HPDE6-E6E7 (cell line): ENCODE results near the gene CKMT2.

ENCODE experiments used
- DNase-seq: peaks from one replicate; pipeline ENCODE4 v3.0.0; 2011; ENCODE audit warnings: missing footprints; ENCODE audit errors: extremely low spot score

CKMT2 gene

GRCh38 chr5:81216152-81216551 lies 17.0 kb upstream of the CKMT2 start:
- DNase-seq = no peak

DNA sequence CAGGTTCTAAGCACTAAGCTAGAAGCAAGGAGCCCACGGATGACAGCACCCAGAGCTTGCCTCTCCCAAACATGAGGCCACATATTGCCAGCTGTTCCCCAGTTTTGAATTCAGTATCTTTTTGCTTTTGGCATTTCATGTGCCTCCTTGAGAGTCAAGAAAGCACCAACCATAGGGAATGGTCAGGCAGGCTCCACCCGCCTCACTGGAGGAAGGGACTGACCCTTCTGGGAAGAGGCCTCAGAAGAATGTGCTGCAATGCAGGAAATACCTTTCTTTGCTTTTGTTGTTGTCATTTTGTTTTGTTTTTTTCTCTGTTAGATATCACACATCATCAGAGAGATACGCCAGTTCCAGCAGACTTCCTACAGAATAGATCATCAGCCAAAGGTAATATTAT lies 13.7 kb upstream of the CKMT2 start:
- DNase-seq = no peak

GRCh38 chr5:81222285-81222684 lies 10.8 kb upstream of the CKMT2 start:
- DNase-seq = no peak

DNA sequence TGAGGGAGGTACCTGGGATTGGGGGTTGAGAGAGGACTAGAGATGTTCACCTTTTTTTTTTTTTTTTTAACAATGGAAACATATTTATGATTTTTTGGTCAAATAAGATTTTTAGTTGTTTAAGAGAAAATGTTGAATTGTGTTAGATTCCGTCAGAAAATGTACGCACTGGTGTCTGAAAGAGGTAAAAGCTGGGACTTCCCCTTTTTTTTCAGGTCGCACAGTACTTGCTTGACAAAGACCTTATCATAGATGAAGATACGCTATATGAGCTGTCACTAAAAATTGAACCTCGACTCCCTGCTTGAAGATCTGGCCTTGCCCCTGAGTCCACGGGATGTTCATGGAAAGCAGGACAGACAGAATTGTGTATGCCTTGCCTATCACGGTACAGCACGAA lies 7.7 kb upstream of the CKMT2 start:
- DNase-seq = no peak

- no peak for DNase-seq
Observed at GRCh38 chr5:81226286-81226685, 6.8 kb upstream of the CKMT2 start.

DNA sequence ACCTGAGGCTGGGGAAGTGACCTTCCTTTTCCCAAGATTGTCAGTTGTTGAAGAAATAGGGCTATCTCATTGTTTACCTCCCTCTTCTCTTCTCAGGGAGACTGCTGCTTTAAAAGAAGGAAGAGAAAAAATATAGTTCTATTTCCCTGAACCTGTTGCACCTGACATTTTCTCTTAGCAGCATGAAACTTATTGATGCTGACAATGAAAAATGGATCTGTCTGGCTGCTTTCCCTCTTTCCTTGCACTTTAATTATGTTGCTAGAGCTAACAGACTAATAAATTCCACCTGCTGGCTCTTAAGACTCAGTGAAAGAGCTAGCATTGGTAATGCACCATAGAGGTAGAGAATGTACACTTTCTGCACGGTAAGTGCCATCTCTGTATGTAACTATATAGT lies 6.2 kb upstream of the CKMT2 start:
- no peak for DNase-seq

DNA sequence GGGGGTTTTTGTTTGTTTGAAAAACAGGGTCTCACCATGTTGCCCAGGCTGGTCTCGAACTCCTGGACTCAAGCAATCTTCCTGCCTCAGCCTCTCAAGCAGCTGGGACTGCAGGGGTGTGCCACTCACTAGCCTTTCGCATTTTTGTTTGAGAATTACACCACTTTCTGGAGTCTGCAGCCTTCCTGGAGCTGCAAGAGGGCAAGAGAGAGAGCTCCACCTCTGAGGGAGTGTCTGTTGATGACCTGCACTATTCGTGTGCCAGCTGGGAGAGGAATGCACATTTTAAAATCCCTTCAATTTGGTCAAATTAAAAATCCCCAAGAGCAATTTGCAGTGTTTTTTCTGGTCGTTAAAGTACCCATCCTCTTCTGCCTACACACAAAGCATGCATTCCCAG lies 5.0 kb upstream of the CKMT2 start:
- DNase-seq = no peak

GRCh38 chr5:81230416-81230815 lies 2.7 kb upstream of the CKMT2 start:
- no peak for DNase-seq

GRCh38 chr5:81232464-81233079 lies 550 bp upstream of the CKMT2 start:
- no peak for DNase-seq

GRCh38 chr5:81234299-81234698 lies 1.2 kb downstream of the CKMT2 start:
- DNase-seq = no peak

DNA sequence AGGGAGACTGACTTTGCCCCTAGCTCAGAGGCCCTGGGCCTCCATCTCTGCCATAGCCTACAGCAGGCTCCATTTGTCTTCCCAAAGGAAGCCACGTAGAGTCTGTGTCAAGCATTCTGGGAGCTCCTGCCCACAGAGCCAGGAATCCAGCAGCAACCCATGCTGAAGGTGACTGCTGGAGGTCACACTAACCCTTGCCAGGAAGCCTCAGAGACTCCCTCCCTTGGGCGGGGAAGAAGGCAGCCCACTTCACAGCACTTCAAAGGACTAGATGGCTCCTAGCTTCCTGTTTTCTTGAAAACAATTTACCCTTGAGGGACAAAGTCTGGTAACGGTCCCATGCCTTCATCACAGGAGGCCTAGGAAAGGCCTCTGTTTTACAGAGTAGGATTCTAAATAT lies 1.7 kb downstream of the CKMT2 start:
- no peak for DNase-seq

GRCh38 chr5:81235287-81236072 lies 2.4 kb downstream of the CKMT2 start:
- DNase-seq = no peak

- DNase-seq = no peak
Observed at GRCh38 chr5:81238460-81238859, 5.3 kb downstream of the CKMT2 start.

DNA sequence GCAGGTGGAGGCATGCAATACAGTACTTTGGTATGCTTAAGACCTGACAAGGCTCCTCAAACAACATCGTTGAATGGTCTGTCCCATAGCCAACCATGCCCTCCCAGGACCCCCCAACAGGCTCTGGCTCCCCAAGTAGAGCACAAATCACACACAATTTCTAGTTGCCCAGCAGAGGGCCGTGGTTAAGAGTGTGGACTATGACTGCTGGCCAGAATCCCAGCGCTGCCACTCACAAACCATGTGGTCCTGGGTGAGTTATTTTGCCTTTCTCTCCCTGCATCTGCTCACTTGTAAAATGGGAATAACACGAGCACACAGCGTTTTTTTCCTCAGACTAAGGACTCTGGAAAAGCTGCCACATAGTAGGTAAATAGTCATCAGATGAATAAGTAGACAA lies 6.5 kb downstream of the CKMT2 start:
- DNase-seq = no peak

DNA sequence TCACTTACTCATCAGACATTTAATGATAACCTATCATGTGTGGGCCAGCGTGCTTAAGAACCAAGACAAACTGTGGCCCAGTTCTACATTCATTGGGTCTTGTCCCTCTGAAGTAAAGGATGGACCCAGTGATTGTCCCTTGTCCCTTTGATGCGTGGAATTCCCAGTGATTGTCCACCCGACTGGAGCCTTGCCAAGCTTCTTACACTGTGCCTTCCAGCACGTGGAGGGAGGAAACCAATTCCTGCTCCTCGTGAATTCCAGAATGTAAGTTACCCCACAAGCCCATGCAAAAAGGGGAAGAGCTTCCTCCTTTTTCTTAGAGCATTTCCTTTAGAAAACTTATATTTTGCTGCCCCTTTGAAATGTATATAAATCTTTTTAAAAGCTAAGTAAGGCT lies 7.9 kb downstream of the CKMT2 start:
- no peak for DNase-seq

DNA sequence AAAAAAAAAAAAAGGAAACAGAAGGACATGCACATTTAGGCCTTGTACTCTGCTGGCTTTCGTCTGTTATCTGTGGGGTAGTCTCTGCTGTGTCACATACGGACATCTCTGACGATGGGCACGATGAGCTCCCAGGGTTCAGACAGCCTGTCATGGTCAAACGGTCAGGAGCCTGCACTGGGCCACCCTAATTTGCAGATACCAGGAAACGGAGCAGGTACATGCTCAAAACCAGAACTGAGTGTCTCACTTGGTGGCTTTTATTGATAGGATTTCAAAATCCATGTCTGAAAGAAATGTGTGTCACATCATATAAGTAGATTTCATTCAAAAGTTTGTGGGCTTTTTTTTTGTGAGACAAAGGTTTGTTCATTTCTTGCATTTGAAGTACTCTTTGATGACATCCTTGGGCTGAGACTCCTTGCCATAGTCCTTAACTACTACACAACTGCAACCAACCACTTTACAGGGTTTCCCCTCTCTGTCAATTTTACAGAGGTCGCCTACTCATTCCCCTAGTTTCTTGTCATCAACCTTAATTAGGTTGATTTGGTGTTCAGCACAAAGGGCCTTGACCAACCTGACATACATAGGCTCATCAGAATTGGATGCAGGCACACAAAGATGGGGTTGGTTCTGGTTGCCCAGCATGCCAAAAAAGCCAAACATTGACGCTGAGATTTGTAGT lies 9.0 kb downstream of the CKMT2 start:
- DNase-seq = no peak

DNA sequence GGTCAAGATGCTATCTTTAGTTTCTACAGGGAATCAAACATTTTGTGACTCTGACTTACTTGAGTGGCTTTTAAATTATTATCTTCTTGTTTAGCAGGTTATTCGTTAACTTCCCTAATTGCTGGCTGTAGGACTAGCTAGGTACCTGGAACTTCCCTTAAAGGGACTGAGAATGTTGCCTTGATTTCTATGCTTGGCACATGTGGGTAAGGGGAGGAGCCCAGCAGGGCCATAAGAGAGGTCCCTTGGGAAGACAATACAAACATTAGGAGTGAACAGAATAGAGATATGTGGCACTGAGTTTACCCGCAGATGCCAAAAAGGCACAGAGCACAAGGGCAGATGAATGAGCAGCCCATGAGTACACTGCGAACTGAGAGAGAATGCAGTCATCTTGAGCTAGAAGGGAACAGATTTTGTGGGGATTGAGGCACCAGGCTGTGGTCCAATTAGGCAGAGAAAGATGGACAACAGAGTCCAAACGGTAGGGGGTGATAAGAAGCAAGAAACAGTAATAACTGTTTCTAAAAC lies 9.8 kb downstream of the CKMT2 start:
- DNase-seq = no peak

- DNase-seq = no peak
Observed at GRCh38 chr5:81244451-81244850, 11.3 kb downstream of the CKMT2 start.

GRCh38 chr5:81245871-81246235 lies 12.7 kb downstream of the CKMT2 start:
- DNase-seq = no peak

DNA sequence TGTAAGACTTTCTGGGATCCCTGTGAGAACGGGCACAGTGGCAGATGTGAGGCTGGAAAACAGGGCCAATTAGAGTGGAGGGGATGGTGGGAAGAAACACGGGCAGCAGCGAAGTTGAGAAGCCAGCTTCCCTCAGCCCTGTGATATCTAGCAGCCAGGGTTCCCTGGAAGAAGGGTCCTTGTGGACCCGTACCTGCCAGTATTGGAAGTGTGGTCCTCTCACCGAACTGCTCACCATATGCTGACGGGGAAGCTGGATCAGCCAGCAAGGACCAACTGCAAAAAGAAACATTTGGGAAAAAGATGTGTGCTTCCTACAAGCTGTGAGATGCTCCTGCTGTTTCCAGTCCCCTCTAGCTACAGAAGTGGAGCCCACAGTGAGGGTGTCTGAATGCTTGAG lies 13.6 kb downstream of the CKMT2 start:
- DNase-seq = no peak

- no peak for DNase-seq
Observed at GRCh38 chr5:81247441-81247972, 14.4 kb downstream of the CKMT2 start.

DNA sequence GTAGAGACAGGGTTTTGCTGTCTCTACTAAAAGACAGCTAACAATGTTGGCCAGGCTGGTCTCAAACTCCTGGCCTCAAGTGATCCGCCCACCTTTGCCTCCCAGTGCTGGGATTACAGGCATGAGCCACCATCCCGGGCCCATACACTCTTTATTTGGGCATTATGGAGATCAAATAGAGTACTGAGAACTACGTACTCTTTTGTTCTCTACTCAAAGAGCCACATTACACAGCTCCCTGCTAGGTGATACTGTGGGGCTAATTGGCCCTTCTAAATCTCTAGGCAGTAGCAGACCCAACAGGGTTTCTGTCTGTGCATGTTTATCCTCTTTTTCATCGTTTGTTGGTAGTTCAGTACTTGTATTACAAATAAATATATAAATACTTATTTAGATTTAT lies 16.1 kb downstream of the CKMT2 start:
- DNase-seq = no peak

DNA sequence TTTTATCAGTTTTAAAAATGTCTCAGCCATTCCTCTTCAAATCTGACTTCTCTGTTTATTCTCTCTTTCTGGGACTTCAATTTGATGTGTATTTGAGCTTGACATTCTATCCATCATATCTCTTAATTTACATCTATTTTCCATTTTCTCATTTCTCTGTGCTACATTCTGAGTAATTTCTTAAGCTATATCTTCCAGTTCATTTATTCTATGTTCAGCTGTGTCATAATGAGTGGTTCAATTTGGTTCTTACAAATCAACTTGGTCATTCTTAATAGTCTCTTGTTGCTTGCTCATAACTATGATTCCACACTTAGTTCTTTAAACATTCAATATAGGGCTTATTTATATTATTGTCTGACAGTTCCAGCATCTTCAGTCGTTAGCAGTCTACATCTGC lies 16.9 kb downstream of the CKMT2 start:
- no peak for DNase-seq
